GM12878 (cell line): ENCODE measurements around the gene TTI1.

Source experiments
- BCL3 ChIP-seq: IDR thresholded peaks from 2 replicates; pipeline ENCODE4 v1.6.1; 2011; ENCODE audit warnings: borderline replicate concordance, low read depth, mild to moderate bottlenecking, moderate library complexity, low read length; ENCODE audit not compliant: insufficient read depth, poor library complexity, severe bottlenecking
- CHD1 ChIP-seq: IDR thresholded peaks from 2 replicates; pipeline ENCODE4 v1.6.1; 2012; ENCODE audit warnings: low read depth, low read length, improper control_type of control experiment
- ESRRA ChIP-seq: IDR thresholded peaks from 2 replicates; pipeline ENCODE4 v1.6.1; 2012; ENCODE audit warnings: mild to moderate bottlenecking, low read length, improper control_type of control experiment
- ETV6 ChIP-seq, 2 experiments: fragments of 450-650 bp in 1 of 2; IDR thresholded peaks in 1 of 2; conservative IDR thresholded peaks in 1 of 2; 2 replicates each; pipeline ENCODE4 v1.6.1; 2014; ENCODE audit warnings: antibody characterized with exemption in 1 of 2, borderline replicate concordance in 1 of 2, low read depth in 1 of 2, mild to moderate bottlenecking in 1 of 2, moderate library complexity in 1 of 2
- FOXM1 ChIP-seq: IDR thresholded peaks from 2 replicates; pipeline ENCODE4 v1.6.1; 2012; ENCODE audit warnings: low read depth, mild to moderate bottlenecking, inconsistent platforms, low read length, moderate library complexity
- POLR2A ChIP-seq: IDR thresholded peaks from 2 replicates; pipeline ENCODE4 v1.6.1; 2011; ENCODE audit warnings: low read depth, mild to moderate bottlenecking, low read length
- ZNF217 ChIP-seq: fragments of 450-650 bp; IDR thresholded peaks from 2 replicates; pipeline ENCODE4 v1.6.1; 2017; ENCODE audit warnings: antibody characterized with exemption, mild to moderate bottlenecking
- ZNF24 ChIP-seq: fragments of 450-650 bp; IDR thresholded peaks from 2 replicates; pipeline ENCODE4 v1.6.1; 2017; ENCODE audit warnings: antibody characterized with exemption, mild to moderate bottlenecking
- TF ChIP-seq, protein P1 (sequence below), 3 experiments: IDR thresholded peaks in 2 of 3; conservative IDR thresholded peaks in 1 of 3; 2 replicates each; pipeline ENCODE4 v1.5.1; 2011; ENCODE audit warnings: low read depth in 3 of 3, low read length in 3 of 3, mild to moderate bottlenecking in 3 of 3, control low read depth in 2 of 3, moderate library complexity in 2 of 3, inconsistent platforms in 1 of 3, mixed read lengths in 1 of 3; ENCODE audit not compliant: control insufficient read depth in 2 of 3, insufficient read depth in 1 of 3; ENCODE audit errors: extremely low read depth in 1 of 3

- TF ChIP-seq ZNF24 (no peak), CHD1 (no peak), ETV6 (conservative IDR thresholded peaks at IDR 0.05 in 1 of 2, IDR thresholded peaks at IDR 0.05 in 1 of 2; ENCODE audit: borderline replicate concordance in 1 of 2, low read depth in 1 of 2) (no peak), ESRRA (no peak), ZNF217 (no peak), POLR2A (no peak), FOXM1 (no peak), BCL3 (no peak)
- TF ChIP-seq, protein P1, sequence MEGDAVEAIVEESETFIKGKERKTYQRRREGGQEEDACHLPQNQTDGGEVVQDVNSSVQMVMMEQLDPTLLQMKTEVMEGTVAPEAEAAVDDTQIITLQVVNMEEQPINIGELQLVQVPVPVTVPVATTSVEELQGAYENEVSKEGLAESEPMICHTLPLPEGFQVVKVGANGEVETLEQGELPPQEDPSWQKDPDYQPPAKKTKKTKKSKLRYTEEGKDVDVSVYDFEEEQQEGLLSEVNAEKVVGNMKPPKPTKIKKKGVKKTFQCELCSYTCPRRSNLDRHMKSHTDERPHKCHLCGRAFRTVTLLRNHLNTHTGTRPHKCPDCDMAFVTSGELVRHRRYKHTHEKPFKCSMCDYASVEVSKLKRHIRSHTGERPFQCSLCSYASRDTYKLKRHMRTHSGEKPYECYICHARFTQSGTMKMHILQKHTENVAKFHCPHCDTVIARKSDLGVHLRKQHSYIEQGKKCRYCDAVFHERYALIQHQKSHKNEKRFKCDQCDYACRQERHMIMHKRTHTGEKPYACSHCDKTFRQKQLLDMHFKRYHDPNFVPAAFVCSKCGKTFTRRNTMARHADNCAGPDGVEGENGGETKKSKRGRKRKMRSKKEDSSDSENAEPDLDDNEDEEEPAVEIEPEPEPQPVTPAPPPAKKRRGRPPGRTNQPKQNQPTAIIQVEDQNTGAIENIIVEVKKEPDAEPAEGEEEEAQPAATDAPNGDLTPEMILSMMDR (IDR thresholded peaks at IDR 0.05 in 2 of 3, conservative IDR thresholded peaks at IDR 0.05 in 1 of 3; ENCODE audit: control insufficient read depth in 2 of 3, extremely low read depth in 1 of 3, insufficient read depth in 1 of 3, low read depth in 3 of 3, low read length in 3 of 3) = no peak
Observed at GRCh38 chr20:38081575-38081974, 48.3 kb upstream of the TTI1 start.
